Bronchial epithelial cell (primary cell): ENCODE data around the gene TTPAL. TPM values are rescaled to one million over a fixed set of nuclear protein-coding genes. Genes with fewer than 3 reads are reported as not detected.

Source experiments
- DNase-seq: peaks from one replicate; pipeline ENCODE4 v3.0.0-alpha.2; 2010; ENCODE audit warnings: low read depth
- FAIRE-seq: peaks from 2 replicates; lab custom pipeline; 2011; peaks lifted over from hg19 to GRCh38; lab: Jason Lieb, UNC
- H3K27me3 ChIP-seq: 2 replicates; pipeline ENCODE4 v1.5.1; 2011; ENCODE audit warnings: low read length; ENCODE audit not compliant: control insufficient read depth, insufficient read depth
- H3K36me3 ChIP-seq: 2 replicates; pipeline ENCODE4 v1.5.1; 2011; ENCODE audit warnings: low read length; ENCODE audit not compliant: control insufficient read depth, insufficient read depth
- H3K4me3 ChIP-seq: 2 replicates; pipeline ENCODE4 v1.5.1; 2011; ENCODE audit warnings: mild to moderate bottlenecking, low read depth, low read length, control low read depth
- total RNA-seq: library from RNA; depleted of rRNA; stranded (reverse); fragments of >200 nt; gene quantifications from 2 replicates; pipeline ENCODE4 v1.2.1, GENCODE V29; 2014
- TF ChIP-seq, protein P1 (sequence below): IDR thresholded peaks from 2 replicates; pipeline ENCODE4 v1.5.1; 2011; ENCODE audit warnings: mild to moderate bottlenecking, moderate library complexity, low read length, control low read depth, inconsistent platforms; ENCODE audit not compliant: insufficient read depth, severe bottlenecking

The TTPAL gene
- total RNA-seq, 1 donor from 2014 or later, result 9.0 TPM

DNA sequence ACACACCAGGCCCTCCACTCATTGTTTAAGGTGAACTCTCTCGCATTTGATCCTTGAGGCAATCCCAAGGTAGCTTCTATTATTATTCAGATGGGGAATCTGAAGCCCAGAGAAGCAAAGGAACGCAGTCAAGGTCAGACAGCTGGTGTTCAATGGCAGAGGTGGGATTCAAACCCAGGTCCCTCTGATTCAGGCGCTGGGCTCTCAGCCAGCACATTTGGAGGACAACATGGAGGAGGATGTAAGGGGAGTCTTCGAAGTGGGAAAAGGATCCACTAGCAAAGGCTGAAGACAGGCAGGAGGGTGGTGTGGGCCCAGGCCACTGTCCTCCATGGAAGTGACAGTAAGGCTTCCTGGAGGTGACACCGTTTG lies 13.9 kb upstream of the TTPAL start:
- H3K36me3 ChIP-seq, result no peaks in the 10 kb centered on the region
- DNase-seq (no peak), FAIRE-seq (no peak)
- H3K27me3 ChIP-seq, result no peaks in the 10 kb centered on the region
- no peak overlapping the region for H3K4me3 ChIP-seq
- TF ChIP-seq, protein P1, sequence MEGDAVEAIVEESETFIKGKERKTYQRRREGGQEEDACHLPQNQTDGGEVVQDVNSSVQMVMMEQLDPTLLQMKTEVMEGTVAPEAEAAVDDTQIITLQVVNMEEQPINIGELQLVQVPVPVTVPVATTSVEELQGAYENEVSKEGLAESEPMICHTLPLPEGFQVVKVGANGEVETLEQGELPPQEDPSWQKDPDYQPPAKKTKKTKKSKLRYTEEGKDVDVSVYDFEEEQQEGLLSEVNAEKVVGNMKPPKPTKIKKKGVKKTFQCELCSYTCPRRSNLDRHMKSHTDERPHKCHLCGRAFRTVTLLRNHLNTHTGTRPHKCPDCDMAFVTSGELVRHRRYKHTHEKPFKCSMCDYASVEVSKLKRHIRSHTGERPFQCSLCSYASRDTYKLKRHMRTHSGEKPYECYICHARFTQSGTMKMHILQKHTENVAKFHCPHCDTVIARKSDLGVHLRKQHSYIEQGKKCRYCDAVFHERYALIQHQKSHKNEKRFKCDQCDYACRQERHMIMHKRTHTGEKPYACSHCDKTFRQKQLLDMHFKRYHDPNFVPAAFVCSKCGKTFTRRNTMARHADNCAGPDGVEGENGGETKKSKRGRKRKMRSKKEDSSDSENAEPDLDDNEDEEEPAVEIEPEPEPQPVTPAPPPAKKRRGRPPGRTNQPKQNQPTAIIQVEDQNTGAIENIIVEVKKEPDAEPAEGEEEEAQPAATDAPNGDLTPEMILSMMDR, result no peak

DNA sequence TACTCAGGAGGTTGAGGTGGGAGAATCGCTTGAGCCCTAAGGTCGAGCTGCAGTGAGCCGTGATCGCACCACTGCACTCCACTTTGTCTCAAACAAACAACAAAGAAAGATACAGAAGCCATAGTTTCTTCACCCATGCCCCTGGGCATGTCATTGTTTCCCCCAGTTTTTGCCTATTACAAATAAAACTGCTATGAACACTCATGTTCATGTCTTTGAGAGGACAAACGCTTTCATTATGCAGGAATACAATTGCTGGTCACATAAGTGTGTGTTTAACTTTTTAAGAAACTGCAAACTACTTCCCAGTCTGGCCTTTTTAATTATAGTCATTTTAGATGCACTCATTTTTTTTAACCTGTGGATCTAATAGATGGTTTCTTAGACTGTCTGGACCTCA lies 12.2 kb upstream of the TTPAL start:
- TF ChIP-seq, protein P1, result no peak
- Histone ChIP-seq H3K4me3 (no peak overlapping the region), H3K36me3 (no peaks in the 10 kb centered on the region), H3K27me3 (no peaks in the 10 kb centered on the region)
- FAIRE-seq, result no peak
- DNase-seq, result no peak

DNA sequence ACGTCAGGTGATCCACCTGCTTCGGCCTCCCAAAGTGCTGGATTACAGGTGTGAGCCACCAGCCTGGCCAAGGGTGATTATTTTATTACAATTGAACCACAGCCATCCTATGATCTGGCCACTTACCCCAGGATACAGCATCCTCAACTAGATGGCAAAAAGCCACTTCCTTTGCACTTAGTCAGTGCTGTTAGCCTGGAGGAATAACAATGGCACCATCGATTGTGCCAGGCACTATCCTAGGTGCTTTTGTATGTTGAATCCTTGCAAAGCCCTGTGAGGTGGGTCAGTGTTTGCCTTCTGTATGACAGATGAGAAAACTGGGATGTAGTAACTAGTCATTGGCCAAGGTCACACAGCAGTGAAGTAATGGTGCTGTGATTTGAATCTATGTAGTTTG lies 11.2 kb upstream of the TTPAL start:
- H3K36me3 ChIP-seq, result no peaks in the 10 kb centered on the region
- FAIRE-seq (no peak), DNase-seq (peak; percentile 27)
- H3K4me3 ChIP-seq, result no peak overlapping the region
- TF ChIP-seq, protein P1, result no peak
- H3K27me3 ChIP-seq, result no peaks in the 10 kb centered on the region

DNA sequence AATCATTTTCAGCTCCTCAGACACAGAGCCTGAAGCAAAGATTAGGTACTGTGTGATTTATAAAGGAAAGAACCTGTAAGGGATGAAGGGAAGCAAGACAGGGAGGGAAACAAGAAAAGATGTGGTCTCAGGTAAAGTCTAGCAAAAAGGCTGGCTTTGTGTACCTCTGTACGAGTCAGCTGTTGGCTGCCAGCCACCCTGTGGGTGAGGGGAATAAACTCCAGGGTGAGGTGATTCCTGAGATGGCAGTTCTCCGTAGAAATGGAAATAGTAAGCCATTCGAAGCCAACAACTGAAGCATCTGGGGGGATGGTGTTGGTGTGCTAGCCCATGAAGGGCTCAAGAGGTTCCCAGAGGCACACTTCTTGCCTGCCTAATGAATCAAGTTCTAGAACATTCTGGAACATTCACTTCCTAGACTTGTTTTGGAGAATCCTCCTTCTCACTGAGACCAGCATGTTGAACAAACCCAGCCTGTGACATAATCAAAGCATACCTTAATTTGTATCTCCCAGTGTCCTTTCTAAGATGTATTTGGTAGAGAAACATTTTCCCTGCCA lies 10.6 kb upstream of the TTPAL start:
- no peaks in the 10 kb centered on the region for H3K27me3 ChIP-seq
- H3K4me3 ChIP-seq, result no peak overlapping the region
- no peaks in the 10 kb centered on the region for H3K36me3 ChIP-seq
- DNase-seq, result peak; percentile 37
- FAIRE-seq, result no peak
- TF ChIP-seq, protein P1, result no peak

DNA sequence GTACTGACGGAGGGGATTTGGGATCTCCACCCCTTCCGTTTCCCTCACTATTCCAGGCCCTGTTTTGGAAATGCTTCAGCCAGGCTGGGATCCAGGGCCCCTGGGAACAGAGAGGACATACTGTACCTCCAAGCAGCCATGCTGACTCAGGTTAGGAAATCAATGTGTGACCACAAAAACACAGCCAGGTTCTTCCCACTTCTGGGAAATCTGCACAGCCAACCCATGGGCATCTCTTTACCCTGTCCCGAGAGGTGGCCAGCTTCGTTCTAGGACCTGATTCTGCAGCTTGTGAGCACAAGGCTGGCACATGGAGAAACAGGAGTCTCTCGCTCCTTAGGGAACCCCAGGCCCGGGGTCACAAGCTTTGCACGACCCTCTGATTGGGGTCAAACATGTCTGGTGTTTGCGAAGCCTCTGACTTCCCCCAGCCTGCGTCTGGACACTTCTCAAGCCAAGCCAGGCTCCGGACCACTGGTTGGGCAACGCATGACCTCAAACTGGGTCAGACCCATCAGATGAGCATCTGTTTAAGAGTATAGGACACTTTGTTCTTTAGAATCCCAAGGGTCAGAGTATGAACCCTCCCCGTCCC lies 8.3 kb upstream of the TTPAL start:
- no peak for DNase-seq

More for the DNA sequence above, 8.3 kb upstream of the TTPAL start:
- no peak for FAIRE-seq
- H3K4me3 ChIP-seq, result no peak overlapping the region
- H3K27me3 ChIP-seq, result no peaks in the 10 kb centered on the region
- no peaks in the 10 kb centered on the region for H3K36me3 ChIP-seq
- TF ChIP-seq, protein P1, result no peak
